Omental fat pad (tissue), 4 donors: Measurements from ENCODE around the gene KRT2. TPM values are rescaled to one million over a fixed set of nuclear protein-coding genes. Genes with fewer than 3 reads are reported as not detected.

Experiments
- ATAC-seq: fragments of 150-250 bp; one replicate; pipeline ENCODE4 v1.9.1; 2016; ENCODE audit warnings: mild to moderate bottlenecking, moderate library complexity; ENCODE audit not compliant: low FRiP score
- DNase-seq: peaks from one replicate; pipeline ENCODE4 v3.0.0-alpha.2; 2019; ENCODE audit warnings: low spot score
- total RNA-seq, 4 donors: library from RNA; depleted of rRNA; stranded (reverse); fragments of >200 nt; gene quantifications; one replicate each; pipeline ENCODE4 v1.1.0, GENCODE V29; 2016
- TF ChIP-seq, protein P1 (sequence below), 3 donors: fragments of 450-650 bp; IDR thresholded peaks; one replicate each; pipeline ENCODE4 v1.5.1; 2016 to 2017; ENCODE audit warnings: antibody characterized with exemption in 3 of 3, mild to moderate bottlenecking in 3 of 3, moderate library complexity in 2 of 3

KRT2 gene
- total RNA-seq, result not detected

DNA sequence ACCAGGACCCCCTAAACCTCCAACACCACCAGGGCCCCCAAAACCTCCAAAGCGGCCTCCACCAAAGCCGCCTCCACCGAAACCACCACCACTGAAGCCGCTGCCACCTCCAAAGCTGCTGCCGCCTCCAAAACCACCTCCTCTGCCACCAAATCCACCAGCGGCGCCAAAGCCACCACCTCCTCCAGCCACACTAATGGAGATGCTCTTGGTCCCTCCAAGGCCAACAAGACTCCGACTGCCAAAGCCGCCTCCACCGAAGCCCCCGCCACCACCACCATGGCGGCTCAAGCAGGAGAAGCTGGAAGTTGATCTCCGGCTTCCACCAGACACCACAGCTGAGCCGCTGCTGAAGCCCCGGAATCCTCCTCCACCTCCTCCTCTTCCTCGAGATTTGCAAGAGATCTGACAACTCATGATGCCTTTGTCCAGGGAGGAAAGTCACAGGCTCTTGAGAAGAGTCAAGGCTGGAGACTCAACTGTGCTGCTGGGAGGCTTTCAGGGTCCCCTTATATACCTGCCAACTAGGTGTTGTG lies at the start of gene KRT2:
Gene KRT2 (minus strand): TSS at position 486 of the 536 bp plus-strand sequence. CDS start 69 bp downstream, at position 417.
- no peak for DNase-seq
- TF ChIP-seq, protein P1, sequence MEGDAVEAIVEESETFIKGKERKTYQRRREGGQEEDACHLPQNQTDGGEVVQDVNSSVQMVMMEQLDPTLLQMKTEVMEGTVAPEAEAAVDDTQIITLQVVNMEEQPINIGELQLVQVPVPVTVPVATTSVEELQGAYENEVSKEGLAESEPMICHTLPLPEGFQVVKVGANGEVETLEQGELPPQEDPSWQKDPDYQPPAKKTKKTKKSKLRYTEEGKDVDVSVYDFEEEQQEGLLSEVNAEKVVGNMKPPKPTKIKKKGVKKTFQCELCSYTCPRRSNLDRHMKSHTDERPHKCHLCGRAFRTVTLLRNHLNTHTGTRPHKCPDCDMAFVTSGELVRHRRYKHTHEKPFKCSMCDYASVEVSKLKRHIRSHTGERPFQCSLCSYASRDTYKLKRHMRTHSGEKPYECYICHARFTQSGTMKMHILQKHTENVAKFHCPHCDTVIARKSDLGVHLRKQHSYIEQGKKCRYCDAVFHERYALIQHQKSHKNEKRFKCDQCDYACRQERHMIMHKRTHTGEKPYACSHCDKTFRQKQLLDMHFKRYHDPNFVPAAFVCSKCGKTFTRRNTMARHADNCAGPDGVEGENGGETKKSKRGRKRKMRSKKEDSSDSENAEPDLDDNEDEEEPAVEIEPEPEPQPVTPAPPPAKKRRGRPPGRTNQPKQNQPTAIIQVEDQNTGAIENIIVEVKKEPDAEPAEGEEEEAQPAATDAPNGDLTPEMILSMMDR (IDR thresholded peaks at IDR 0.05), result no peak
- no peak for ATAC-seq

DNA sequence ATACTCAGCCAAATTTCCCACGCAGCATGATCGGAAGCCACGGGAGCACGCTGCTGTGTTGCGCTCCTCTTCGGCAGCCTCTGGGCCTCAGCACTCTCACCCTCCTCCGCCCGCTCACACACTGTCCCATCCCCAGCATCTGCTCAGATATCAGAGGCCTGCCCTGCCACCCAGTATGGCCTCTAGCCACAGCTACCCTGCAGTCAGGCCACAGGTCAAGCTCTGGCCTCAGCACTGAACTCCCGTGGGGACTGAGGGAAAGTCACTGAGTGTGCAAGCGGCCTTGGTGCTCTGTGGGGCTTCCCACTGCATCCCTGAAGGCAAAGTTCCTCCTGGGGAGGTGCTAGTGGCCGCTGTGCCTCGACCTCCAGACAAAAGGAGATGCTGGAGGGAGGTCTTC lies 49.3 kb upstream of the KRT2 start:
- ATAC-seq, result no peak

DNA sequence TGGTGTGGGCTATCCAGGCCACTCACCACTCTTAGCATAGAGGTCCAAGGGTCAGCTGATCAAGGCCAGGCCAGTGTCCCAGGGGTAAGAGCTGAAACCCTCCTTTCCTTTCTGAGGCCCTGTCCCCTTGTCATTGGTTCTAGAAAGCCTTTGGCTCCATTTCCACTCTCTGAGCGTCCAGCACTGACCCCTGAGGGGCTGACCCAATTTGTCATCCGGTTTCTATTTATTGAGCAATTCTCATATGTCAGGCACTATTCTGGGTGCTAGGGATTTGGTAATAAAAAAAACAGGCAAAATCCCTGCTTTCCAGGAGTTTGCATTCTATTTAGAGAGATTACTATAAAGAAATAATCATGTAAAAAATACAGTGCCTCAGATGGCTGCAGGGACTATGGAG lies 47.9 kb upstream of the KRT2 start:
- DNase-seq (no peak), ATAC-seq (peak; percentile 7)

More for the DNA sequence above, 49.3 kb upstream of the KRT2 start:
- DNase-seq, result no peak
- TF ChIP-seq, protein P1 (IDR thresholded peaks at IDR 0.05), result no peak

DNA sequence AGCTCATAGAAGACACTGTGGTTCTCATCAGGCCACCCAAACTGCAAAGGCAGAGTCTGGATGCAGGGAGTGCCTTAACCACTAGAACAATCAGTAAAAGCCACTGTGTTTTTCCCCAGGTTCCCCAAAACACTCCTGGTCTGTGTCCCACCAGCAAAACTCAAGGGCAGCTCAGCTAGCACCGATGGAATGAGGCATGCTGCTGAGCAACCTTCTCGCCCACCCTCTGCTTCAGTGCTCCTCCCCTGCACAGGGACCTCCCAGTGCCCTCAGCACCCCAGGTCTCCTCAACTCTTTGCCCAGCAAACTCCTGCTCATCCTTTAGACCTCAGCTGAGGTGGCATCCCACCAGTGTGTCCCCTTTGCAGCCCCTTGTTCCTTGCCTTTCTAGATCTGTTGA lies 47.4 kb upstream of the KRT2 start:
- no peak for ATAC-seq
- TF ChIP-seq, protein P1 (IDR thresholded peaks at IDR 0.05), result no peak
- DNase-seq, result no peak

More for the DNA sequence above, 47.9 kb upstream of the KRT2 start:
- TF ChIP-seq, protein P1 (IDR thresholded peaks at IDR 0.05), result no peak

DNA sequence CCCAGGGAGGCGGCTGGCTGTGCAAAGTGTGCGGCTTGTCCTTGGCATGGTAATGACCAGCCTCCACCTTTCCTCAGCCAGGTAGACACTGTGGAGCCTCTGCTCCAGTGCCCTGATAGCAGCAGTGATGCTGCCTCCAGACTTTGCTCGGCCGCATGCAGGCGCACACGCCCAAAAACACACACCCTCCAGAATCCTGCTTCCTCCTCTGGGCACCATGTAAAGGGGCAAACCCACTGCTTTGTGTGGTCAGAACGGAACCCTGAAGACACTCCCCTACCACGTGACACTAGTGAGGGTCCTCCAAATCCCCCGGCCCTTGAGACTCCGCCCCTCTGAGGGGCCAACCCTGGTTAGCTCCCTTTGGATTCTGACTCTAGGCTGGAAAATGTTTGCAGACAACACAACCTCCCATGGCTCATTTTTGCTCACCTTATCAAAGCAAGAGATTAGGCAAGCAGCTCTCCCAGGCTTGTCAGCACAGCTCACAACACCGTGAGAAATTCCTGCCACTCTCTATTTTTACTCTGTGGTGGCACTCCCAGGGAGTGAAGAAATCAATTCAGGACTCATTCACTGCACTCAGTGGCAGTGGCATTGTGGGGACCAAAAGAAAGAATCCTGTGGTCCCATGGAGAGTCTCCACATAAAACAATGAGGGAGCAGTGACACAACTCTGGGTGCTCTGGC lies 46.8 kb upstream of the KRT2 start:
- TF ChIP-seq, protein P1 (IDR thresholded peaks at IDR 0.05), result no peak
- ATAC-seq (no peak), DNase-seq (no peak)

DNA sequence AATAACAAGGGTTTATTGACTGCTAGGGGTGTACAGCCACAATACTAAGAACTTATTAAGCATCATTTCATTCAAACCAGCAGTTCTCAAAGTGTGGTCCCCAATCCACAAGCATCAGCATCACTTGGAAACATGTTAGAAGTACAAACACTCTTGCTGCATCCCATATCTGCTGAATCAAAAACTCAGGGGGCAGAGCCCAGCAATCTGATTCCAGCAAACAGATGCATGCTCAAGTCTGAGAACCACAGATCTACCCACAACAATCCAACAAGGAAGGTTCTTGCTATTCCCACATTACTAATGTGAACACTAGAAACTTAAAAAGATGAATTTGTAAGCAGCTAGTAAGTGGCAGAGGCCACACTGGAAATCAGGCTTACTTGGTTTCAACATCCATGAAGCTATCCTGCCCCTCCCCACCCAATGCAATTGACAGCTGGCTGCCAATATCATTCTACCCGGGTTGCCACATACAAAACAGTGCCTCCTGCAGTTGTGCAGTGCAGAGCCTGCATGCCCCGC lies 45.1 kb upstream of the KRT2 start:
- ATAC-seq (no peak), DNase-seq (no peak)
- TF ChIP-seq, protein P1 (IDR thresholded peaks at IDR 0.05), result no peak

DNA sequence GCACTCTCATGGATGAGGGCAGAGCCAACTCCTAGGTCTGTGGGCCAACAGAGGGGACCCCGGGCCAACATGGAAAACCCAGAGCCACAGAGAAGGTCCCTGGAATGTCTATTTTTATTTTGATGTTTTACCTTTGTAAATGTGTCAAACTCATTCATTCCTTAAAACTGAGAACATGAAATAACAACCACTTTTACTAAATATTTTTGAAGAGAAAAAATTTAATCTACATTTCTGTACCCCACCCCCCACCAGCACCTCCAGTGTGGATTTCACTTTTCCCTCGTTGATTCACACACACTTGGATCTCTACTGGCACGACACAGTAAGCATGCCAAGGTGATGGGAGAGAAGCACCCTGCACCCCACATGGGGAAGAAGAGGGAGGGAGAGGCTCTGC lies 44.6 kb upstream of the KRT2 start:
- DNase-seq (no peak), ATAC-seq (no peak)
- TF ChIP-seq, protein P1 (IDR thresholded peaks at IDR 0.05), result no peak
